Midbrain (tissue), 1 donor: ENCODE measurements around the gene KCNK10.
A peak's percentile ranks its signal among the peaks of the same experiment; 100 is the strongest.

Source experiments
- DNase-seq: peaks from one replicate; lab custom pipeline; 2025; lab: John Stamatoyannopoulos, UW

KCNK10 gene

GRCh38 chr14:88228522-88229236 is 94.4 kb downstream of the KCNK10 start:
- no peak for DNase-seq

GRCh38 chr14:88227693-88228092 is 95.4 kb downstream of the KCNK10 start:
- no peak for DNase-seq

- DNase-seq, result no peak
Observed at GRCh38 chr14:88225721-88226120, 97.3 kb downstream of the KCNK10 start.

GRCh38 chr14:88218119-88218915 is 104.8 kb downstream of the KCNK10 start:
- no peak for DNase-seq

GRCh38 chr14:88212691-88213090 is 110.4 kb downstream of the KCNK10 start:
- DNase-seq, result no peak

- no peak for DNase-seq
Observed at GRCh38 chr14:88210426-88210825, 112.6 kb downstream of the KCNK10 start.

- DNase-seq, result no peak
Observed at GRCh38 chr14:88209273-88209672, 113.8 kb downstream of the KCNK10 start.

- no peak for DNase-seq
Observed at GRCh38 chr14:88208858-88209257, 114.2 kb downstream of the KCNK10 start.

GRCh38 chr14:88204221-88204620 is 118.8 kb downstream of the KCNK10 start:
- no peak for DNase-seq

- no peak for DNase-seq
Observed at GRCh38 chr14:88203291-88203690, 119.8 kb downstream of the KCNK10 start.

- DNase-seq, result no peak
Observed at GRCh38 chr14:88202286-88202685, 120.8 kb downstream of the KCNK10 start.

GRCh38 chr14:88201851-88202250 is 121.2 kb downstream of the KCNK10 start:
- no peak for DNase-seq

GRCh38 chr14:88199882-88200281 is 123.2 kb downstream of the KCNK10 start:
- DNase-seq, result no peak

GRCh38 chr14:88198446-88198845 is 124.6 kb downstream of the KCNK10 start:
- no peak for DNase-seq

- DNase-seq, result no peak
Observed at GRCh38 chr14:88196925-88197324, 126.1 kb downstream of the KCNK10 start.

GRCh38 chr14:88196116-88196890 is 126.8 kb downstream of the KCNK10 start:
- no peak for DNase-seq

- DNase-seq, result peak; percentile 55
Observed at GRCh38 chr14:88195676-88196075, 127.4 kb downstream of the KCNK10 start.

GRCh38 chr14:88194531-88194930 is 128.5 kb downstream of the KCNK10 start:
- DNase-seq, result no peak

- DNase-seq, result no peak
Observed at GRCh38 chr14:88191605-88192004, 131.5 kb downstream of the KCNK10 start.

GRCh38 chr14:88189417-88190191 is 133.5 kb downstream of the KCNK10 start:
- peak; percentile 85 for DNase-seq

GRCh38 chr14:88188745-88189416 is 134.2 kb downstream of the KCNK10 start:
- DNase-seq, result no peak
